ENCODE data around the gene B4GALNT4. TPM values are rescaled to one million over a fixed set of nuclear protein-coding genes. Genes with fewer than 3 reads are reported as not detected.

B4GALNT4 gene, protein sequence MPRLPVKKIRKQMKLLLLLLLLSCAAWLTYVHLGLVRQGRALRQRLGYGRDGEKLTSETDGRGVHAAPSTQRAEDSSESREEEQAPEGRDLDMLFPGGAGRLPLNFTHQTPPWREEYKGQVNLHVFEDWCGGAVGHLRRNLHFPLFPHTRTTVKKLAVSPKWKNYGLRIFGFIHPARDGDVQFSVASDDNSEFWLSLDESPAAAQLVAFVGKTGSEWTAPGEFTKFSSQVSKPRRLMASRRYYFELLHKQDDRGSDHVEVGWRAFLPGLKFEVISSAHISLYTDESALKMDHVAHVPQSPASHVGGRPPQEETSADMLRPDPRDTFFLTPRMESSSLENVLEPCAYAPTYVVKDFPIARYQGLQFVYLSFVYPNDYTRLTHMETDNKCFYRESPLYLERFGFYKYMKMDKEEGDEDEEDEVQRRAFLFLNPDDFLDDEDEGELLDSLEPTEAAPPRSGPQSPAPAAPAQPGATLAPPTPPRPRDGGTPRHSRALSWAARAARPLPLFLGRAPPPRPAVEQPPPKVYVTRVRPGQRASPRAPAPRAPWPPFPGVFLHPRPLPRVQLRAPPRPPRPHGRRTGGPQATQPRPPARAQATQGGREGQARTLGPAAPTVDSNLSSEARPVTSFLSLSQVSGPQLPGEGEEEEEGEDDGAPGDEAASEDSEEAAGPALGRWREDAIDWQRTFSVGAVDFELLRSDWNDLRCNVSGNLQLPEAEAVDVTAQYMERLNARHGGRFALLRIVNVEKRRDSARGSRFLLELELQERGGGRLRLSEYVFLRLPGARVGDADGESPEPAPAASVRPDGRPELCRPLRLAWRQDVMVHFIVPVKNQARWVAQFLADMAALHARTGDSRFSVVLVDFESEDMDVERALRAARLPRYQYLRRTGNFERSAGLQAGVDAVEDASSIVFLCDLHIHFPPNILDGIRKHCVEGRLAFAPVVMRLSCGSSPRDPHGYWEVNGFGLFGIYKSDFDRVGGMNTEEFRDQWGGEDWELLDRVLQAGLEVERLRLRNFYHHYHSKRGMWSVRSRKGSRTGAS
- total RNA-seq, result 11.0 and 21.8 TPM in 2 replicates

GRCh38 chr11:369336-370018 lies at the start of gene B4GALNT4:
Gene B4GALNT4, plus strand, starts transcription at chr11:369499. Its CDS starts 305 bp downstream, at chr11:369804.

DNA sequence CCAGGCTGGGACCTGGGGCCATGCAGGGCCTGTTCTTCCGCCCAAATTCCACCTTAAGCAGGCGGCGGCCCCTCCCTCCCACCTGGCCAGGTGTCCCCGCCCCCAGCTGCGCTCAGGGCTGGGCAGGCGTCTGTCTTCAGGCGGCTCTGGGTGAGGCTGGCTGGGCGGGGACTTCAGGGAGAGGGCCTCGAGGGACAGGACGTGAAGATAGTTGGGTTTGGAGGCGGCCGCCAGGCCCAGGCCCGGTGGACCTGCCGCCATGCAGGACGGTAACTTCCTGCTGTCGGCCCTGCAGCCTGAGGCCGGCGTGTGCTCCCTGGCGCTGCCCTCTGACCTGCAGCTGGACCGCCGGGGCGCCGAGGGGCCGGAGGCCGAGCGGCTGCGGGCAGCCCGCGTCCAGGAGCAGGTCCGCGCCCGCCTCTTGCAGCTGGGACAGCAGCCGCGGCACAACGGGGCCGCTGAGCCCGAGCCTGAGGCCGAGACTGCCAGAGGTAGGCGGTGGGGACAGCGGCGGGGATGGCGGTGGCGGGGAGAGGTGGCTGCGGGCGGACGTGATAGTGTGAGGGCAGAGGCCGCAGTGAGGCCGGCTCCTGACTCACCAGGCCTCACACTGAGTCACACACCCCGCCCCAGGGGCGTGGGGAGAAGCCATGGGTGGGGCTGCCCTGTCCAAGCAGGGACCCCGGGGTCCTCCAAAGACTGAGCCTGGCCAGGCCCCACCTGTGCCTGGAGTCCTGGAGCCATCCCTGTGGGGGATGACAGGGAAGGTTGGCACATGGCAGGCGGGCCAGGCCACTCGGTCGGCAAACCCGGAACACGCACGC lies 24.9 kb downstream of the B4GALNT4 start, which contains the start of gene PKP3:
PKP3 (plus strand) TSS at position 176 of the 824 bp plus-strand sequence; CDS start at position 260, 84 bp downstream.

Other genes starting within 250 kb of the B4GALNT4 start
- not detected in 2 replicates for gene SCGB1C1, start 176.4 kb upstream of the B4GALNT4 start, total RNA-seq
- gene BET1L, start 162.1 kb upstream of the B4GALNT4 start, total RNA-seq, result 15.6 and 19.0 TPM in 2 replicates
- gene RIC8A, start 161.8 kb upstream of the B4GALNT4 start, total RNA-seq, result 112 and 137 TPM in 2 replicates
- 11.8 and 20.8 TPM in 2 replicates for gene SIRT3, start 133.2 kb upstream of the B4GALNT4 start, total RNA-seq
- 153 and 187 TPM in 2 replicates for gene PSMD13, start 132.5 kb upstream of the B4GALNT4 start, total RNA-seq
- not detected in 2 replicates for gene NLRP6, start 91.1 kb upstream of the B4GALNT4 start, total RNA-seq
- gene PGGHG, start 80.4 kb upstream of the B4GALNT4 start, total RNA-seq, result 1.0 and 3.6 TPM in 2 replicates
- gene IFITM5, start 70.0 kb upstream of the B4GALNT4 start, total RNA-seq, result not detected in 2 replicates
- 16.7 and 23.8 TPM in 2 replicates for gene IFITM2, start 61.7 kb upstream of the B4GALNT4 start, total RNA-seq
- gene IFITM1, start 55.5 kb upstream of the B4GALNT4 start, total RNA-seq, result 6.8 and 20.1 TPM in 2 replicates
- gene IFITM3, start 48.6 kb upstream of the B4GALNT4 start, total RNA-seq, result 41.5 and 86.0 TPM in 2 replicates
- gene PKP3, start 24.7 kb downstream of the B4GALNT4 start, total RNA-seq, result 292 and 373 TPM in 2 replicates
- 5.9 and 7.8 TPM in 2 replicates for gene SIGIRR, start 45.5 kb downstream of the B4GALNT4 start, total RNA-seq
- 9.5 and 19.5 TPM in 2 replicates for gene ANO9, start 72.5 kb downstream of the B4GALNT4 start, total RNA-seq
- 38.2 and 52.8 TPM in 2 replicates for gene PTDSS2, start 80.8 kb downstream of the B4GALNT4 start, total RNA-seq
- 322 and 445 TPM in 2 replicates for gene RNH1, start 137.7 kb downstream of the B4GALNT4 start, total RNA-seq
- gene HRAS, start 166.1 kb downstream of the B4GALNT4 start, total RNA-seq, result 116 and 135 TPM in 2 replicates
- gene LRRC56, start 168.0 kb downstream of the B4GALNT4 start, total RNA-seq, result under 0.01 and 0.34 TPM in 2 replicates
- 0.23 and 3.0 TPM in 2 replicates for gene LMNTD2, start 191.2 kb downstream of the B4GALNT4 start, total RNA-seq
- 47.2 and 60.8 TPM in 2 replicates for gene RASSF7, start 191.5 kb downstream of the B4GALNT4 start, total RNA-seq
- gene PHRF1, start 207.0 kb downstream of the B4GALNT4 start, total RNA-seq, result 13.8 and 21.4 TPM in 2 replicates
- gene IRF7, start 246.5 kb downstream of the B4GALNT4 start, total RNA-seq, result 8.0 and 15.8 TPM in 2 replicates